Stimulated activated CD4-positive, alpha-beta T cell treated with anti-CD3 and anti-CD28 coated beads, Interleukin-15, amount 100 ng/mL, for 48 hours (primary cell): ENCODE results near the gene ST6GALNAC6.
A peak's percentile ranks its signal among the peaks of the same experiment; 100 is the strongest.
"Not testable (repeated sequence)": the region's sequence is repeated elsewhere in the genome, so short reads cannot be mapped to it uniquely, and the experiment has no call there.

Source experiments
- DNase-seq, 2 donors: peaks; one replicate each; pipeline ENCODE4 v3.0.0-alpha.2; 2020; ENCODE audit warnings: low read depth in 2 of 2

The ST6GALNAC6 gene

DNA sequence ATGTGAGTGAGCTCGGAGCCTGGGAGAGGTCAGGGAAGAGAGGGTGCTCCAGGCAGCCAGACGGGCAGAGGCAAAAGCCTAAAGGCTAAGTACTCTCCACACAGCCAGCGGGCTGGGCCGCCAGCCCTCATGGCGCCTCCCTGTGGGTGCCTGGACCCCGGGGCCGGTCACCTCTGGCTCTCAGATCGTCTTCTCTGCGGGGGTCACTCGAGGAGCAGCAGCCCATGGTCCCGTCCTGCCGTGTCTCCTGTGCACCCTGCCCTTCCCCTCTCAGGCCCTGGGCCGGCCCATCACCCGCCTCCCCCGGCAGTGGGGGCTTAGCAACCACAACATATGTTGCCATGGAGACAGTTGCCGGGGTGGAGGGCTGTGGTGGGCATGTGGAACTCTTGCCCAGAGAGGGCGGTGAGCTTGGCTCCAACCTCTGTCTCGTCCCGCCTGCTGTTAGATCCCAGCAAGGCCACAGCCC, 26.1 kb downstream of the ST6GALNAC6 start:
- no peak for DNase-seq

DNA sequence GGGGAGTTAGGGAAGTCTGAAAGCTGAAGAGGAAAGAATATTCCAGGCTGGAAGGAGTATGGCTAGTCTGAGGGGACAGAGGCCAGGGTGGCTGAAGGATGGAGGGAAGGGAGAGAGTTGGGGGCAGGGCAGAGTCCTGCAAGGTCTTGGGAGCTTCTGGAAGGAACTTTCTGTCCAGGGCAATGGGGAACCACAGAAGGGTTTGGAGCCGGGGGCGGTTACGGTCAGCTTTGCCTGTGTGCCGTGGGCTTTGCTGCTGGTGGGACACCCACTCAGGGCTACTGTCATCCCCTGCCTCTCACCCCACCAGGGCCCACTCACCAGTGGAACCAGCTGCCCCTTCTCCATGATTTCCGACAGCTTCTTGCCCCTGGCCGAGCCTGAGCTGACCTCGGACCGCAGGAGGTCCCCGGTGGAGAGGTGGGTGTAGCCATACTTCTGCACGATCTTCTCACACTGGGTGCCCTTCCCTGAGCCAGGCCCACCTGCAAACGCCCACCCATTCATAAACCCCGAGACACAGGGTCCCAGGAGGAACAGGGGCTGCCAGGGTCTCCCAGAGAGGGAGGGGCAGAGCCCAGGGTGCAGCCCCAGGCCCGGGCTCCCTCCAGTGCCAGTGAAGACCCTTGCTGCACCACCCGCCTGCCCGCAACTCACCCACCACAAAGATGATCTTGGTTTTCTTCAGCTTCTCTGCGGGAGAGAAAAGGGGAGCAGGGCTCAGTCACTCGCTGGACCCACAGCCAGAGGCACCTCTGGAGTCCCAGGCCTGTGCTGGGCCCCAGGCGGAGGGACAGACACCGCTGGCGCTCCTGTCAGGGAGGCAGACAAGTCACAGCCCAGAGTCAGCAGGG, 26.8 kb downstream of the ST6GALNAC6 start:
- DNase-seq, result no peak

DNA sequence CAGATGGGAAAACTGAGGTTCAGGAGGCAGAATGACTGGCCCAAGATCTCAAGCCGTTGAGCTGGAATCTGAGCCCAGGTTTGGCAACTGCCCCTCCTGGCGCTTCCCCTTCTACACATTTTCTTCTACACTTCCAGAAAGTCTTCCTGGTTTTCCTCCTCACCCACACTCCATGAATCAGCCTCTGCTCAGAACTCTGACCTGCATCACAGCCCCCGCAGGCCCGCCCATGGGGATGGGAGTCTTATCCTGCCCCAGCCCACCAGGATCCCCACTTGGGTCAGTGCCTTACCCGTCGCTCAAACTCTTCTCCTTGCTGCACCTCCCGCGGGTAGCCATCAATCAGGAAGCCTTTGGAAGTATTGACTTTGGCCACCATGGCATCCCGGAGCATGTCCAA, 27.9 kb downstream of the ST6GALNAC6 start:
- DNase-seq, result no peak

DNA sequence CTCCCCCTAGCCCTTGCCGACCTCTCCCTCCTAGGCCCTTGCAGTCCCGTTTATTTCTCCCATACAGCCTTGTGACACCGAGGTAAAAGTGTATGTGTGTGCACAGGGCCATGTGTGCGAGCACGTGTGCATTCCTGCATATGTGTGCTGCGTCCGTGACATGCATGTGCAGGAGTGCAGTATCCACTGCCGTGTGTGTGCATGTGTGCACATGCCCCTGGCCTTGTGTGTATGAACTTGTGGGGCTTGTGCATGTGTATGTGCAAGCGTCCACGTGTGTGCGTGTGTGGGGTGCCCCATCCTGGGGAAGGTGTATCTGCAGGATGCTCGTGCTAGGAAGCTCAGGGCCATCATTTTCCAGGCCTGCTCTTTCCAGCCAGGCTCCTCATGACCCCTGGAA, 28.5 kb downstream of the ST6GALNAC6 start:
- no peak for DNase-seq

GRCh38 chr9:127870153-127870491, 29.3 kb downstream of the ST6GALNAC6 start:
- DNase-seq, result not testable (repeated sequence)

DNA sequence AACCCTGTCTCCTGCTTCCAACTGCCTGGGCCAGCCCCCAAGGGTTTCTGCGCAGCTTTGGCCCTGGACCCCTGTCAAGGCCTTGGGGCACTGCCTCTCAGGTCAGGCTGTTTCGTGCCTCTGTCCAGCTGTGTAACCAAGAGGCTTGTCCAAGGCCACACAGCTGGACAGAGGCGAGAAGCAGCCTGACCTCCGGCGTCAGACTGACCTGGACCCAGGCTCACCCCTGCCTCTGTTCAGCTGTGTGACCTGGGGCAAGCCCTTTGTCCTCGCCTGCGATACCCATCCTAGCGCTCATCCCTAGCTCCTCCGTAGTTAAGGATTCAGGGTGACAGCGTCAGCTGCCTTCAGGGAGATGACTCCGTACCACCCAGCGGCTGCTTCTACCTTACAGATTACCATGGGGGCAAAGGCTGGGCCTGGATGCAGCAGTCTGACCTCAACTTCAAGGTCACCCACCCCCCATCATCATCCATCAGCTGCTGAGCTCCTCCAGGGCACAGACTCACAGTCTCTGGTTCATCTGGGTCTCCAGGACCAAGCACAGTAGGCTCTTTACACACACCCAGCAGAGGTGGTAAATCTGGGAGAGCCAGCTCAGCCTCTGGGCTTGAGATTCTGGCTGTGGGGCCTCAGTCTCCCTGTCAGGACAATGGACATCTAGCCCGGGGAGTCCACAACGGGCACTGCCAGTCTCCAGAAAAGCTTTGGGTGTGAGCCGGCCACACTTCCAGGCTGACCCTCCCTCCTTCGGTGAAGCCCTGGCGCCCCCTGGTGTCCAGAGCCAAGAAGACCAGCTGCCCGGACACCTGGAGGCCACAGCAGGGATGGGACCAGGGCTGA, 29.9 kb downstream of the ST6GALNAC6 start:
- DNase-seq, result peak; percentile 69 to 81

GRCh38 chr9:127868278-127868902, 31.0 kb downstream of the ST6GALNAC6 start:
- no peak for DNase-seq

GRCh38 chr9:127867356-127868277, 31.8 kb downstream of the ST6GALNAC6 start:
- no peak for DNase-seq

DNA sequence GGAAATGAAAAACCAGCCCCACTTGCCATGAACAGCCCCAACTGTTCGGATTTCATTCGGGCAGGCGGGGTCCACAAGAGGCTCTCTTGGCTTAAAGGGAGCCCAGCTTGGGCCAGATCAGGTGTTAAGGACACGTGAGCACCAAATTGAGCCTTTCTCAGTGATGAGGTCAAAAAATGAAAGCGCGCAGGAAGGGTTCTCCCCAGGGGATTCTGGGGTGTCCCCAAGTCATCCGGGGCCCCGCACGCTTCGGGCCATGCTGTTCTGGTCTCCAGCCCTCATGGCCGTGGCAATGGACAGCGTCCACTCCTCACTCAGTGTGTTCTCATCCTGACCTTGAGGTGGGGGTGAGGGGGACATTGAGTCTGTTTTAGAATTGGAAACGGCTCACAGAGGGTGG, 32.9 kb downstream of the ST6GALNAC6 start:
- no peak for DNase-seq

DNA sequence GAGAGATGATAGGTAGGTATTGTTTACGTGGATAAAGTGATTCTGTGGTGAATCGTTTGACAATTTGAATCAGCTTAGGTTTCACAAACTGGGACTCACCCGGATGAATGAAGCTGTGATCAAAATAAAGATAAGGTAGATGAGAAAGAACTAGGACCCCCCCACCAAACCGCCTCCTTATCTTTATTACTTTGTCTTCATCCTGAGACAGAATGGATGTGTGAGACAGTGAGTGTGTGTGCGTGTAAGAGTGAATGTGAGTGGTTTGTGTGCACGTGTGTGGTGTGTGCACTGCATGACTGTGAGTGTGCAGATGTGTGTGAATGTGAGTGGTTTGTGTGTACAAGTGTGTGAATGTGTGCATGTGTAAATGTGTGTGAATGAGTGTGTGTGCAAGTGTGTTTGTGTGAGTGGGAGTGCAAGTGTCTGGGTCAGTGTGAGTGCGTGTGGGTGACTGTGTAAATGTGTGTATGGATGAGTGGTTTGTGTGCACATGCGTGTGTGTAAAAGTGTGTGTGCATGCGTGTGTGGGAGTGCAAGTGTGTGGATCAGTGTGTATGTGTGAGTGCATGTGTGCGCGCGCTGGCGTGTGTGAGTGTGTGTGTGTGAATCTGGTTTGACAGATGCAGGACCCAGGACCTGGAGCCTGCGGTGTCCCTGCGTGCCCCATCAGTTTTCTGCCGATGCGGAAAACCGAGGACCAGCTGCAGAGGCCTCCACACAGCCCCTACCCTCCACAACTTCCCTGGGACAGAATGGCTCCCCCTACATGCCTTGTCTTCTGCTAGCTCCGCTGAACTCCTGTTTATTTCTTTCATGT, 33.5 kb downstream of the ST6GALNAC6 start:
- DNase-seq, result peak; percentile 23 to 32

DNA sequence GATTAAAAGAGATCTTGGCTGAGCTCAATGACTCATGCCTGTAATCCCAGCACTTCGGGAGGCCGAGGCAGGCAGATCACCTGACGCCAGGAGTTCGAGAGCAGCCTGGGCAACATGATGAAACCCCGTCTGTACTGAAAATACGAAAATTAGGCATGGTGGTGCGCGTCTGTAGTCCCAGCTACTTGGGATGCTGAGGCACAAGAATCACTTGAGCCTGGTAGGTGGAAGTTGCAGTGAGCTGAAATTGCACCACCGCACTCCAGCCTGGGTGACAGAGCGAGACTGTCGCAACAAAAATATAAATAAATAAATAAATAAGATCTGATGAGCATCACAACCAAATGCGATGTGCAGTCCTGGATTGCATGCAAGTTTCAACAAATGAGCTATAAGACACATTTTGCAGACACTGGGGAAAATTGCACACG, 36.2 kb downstream of the ST6GALNAC6 start:
- DNase-seq, result no peak

DNA sequence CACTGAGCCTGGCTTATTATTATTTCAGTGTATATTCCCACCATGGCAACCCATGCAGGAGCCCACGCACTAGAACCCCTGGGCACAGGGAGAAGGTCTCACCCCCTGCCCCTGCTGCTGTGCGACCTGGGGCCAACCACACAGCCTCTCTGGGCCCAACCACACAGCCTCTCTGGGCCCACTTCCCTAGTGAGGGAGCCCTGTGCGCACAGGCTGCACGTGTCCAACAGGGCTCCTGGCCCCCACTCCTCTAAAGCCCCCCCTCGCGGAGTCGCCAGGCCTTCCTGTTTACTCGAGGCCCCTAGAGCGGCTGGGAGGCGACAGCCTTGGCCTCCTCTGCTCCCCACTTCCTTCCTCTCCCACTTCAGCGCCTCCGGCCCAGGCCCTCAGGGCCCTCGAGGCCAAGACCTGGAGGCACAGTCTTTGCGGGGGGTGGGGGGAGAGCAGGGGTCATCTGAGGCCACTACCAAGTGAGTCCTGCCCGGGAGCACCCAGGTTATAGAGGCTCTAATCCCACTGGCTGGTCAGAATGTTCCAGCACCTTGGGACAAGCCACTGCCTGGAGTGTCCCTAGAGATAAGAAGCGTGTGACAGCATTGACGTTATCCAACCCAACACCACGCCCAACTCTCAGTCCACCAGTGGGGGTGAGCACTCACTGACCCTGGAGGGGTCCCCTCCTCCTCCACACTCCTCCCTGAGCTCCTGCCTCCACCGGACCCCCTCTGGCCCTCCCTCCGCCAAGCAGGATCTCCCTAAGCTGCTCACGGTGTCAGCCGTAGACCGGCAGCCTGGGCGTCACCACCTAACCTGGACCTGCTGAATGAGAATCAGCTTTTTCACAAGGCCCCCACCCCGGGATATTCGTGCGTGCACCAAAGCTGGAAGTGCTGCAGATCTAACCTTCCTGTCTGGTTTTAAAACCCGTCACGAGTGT, 37.1 kb downstream of the ST6GALNAC6 start:
- DNase-seq, result no peak

- DNase-seq, result no peak
Observed at GRCh38 chr9:127860779-127861178, 38.6 kb downstream of the ST6GALNAC6 start.

DNA sequence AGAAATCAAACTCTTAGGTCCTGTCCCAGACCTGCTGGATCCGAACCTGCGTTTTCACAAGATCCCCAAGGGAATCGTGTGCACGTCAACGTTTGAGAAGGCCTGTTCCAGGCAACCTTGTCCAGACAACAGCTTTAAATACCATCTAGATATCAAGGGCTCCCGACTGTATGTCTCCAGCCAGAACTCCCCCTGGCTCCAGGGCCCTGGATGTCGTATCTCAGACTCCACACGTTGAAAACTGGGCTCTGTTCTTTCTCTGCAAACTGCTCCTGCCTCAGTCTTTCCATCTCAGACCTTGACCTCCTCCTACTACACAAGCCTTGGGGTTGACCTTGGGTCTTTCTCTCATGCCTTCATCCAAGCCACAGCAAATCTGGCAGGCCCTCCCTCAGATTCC, 39.1 kb downstream of the ST6GALNAC6 start:
- no peak for DNase-seq

- no peak for DNase-seq
Observed at GRCh38 chr9:127858041-127858512, 41.3 kb downstream of the ST6GALNAC6 start.

GRCh38 chr9:127857278-127857677, 42.1 kb downstream of the ST6GALNAC6 start:
- DNase-seq, result no peak

GRCh38 chr9:127856729-127857116, 42.7 kb downstream of the ST6GALNAC6 start:
- no peak for DNase-seq

DNA sequence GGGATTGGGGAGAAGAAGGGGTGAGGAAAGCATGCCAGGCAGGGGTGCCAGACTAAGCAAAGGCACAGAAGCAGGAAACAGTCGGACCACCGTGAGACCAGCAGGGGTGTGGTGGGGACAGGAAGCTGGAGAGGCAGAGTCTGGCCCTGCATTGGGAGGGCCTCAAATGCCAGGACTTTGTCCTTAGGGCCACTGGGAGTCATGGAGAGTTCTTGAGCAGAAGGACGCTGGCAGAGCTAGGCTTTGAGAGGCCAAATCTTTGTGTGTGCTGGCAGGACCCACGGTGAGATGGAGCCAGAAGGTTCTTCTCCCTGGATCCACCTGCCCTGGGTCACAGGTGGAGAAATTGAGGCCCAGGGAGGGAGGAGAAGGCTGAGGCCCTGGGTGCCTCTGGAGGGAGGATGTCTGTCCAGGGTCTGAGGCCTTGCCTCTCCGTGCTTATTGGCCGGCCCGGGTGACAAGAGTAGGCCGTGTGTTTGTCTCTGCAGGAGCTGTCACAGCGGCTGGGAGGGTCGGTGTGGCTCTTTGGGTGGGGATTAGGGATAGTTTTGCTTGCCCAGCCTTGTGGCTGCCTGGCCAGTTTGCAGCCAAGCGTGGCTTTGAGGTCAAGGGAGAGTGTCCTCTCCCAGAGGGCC, 43.2 kb downstream of the ST6GALNAC6 start:
- DNase-seq, result no peak

- DNase-seq, result no peak
Observed at GRCh38 chr9:127855522-127855921, 43.9 kb downstream of the ST6GALNAC6 start.
